Fibroblast of lung (primary cell): ENCODE measurements around the gene FYN. TPM values are rescaled to one million over a fixed set of nuclear protein-coding genes. Genes with fewer than 3 reads are reported as not detected.

ENCODE experiments used
- DNase-seq, 2 donors: peaks; one replicate each; pipeline versions ENCODE4 v3.0.0 to v3.0.0-alpha.2; 2010; ENCODE audit warnings: low read depth in 2 of 2
- H2AFZ ChIP-seq: 2 replicates; pipeline ENCODE4 v1.5.1; 2012; ENCODE audit warnings: low read length, control low read depth, inconsistent platforms
- H3K27ac ChIP-seq: 2 replicates; pipeline ENCODE4 v1.5.1; 2011; ENCODE audit warnings: low read length, control low read depth; ENCODE audit not compliant: insufficient read depth
- H3K27me3 ChIP-seq: 2 replicates; pipeline ENCODE4 v1.5.1; 2011; ENCODE audit warnings: mild to moderate bottlenecking, low read length; ENCODE audit not compliant: control insufficient read depth, insufficient read depth
- H3K36me3 ChIP-seq: 2 replicates; pipeline ENCODE4 v1.5.1; 2011; ENCODE audit warnings: low read length; ENCODE audit not compliant: control insufficient read depth, insufficient read depth
- H3K4me1 ChIP-seq: 2 replicates; pipeline ENCODE4 v1.5.1; 2011; ENCODE audit warnings: low read length; ENCODE audit not compliant: control insufficient read depth, insufficient read depth; ENCODE audit errors: extremely low read depth
- H3K4me2 ChIP-seq: 2 replicates; pipeline ENCODE4 v1.5.1; 2011; ENCODE audit warnings: low read length, control low read depth; ENCODE audit not compliant: insufficient read depth; ENCODE audit errors: extremely low read depth
- H3K4me3 ChIP-seq, 4 experiments: fragments of 200-600 bp in 1 of 4; sonication (generic) in 1 of 4; replicated peaks in 1 of 4; 2 replicates each; pipeline ENCODE4 v1.5.1; 2011 to 2016; ENCODE audit warnings: low read length in 4 of 4, low read depth in 3 of 4, mild to moderate bottlenecking in 3 of 4, control low read depth in 2 of 4, inconsistent platforms in 1 of 4, mixed read lengths in 1 of 4; ENCODE audit not compliant: insufficient read depth in 1 of 4; ENCODE audit errors: control extremely low read depth in 1 of 4
- H3K79me2 ChIP-seq: 2 replicates; pipeline ENCODE4 v1.5.1; 2012; ENCODE audit warnings: mild to moderate bottlenecking, low read length, inconsistent platforms; ENCODE audit not compliant: control insufficient read depth, insufficient read depth
- H3K9ac ChIP-seq: 2 replicates; pipeline ENCODE4 v1.5.1; 2011; ENCODE audit warnings: mild to moderate bottlenecking, low read length, control low read depth; ENCODE audit not compliant: insufficient read depth
- H3K9me3 ChIP-seq: 2 replicates; pipeline ENCODE4 v1.5.1; 2012; ENCODE audit warnings: low read depth, low read length; ENCODE audit not compliant: control insufficient read depth, insufficient read depth
- H4K20me1 ChIP-seq: 2 replicates; pipeline ENCODE4 v1.5.1; 2011; ENCODE audit warnings: low read length; ENCODE audit not compliant: control insufficient read depth, insufficient read depth; ENCODE audit errors: extremely low read depth
- CTCF ChIP-seq, 2 donors: IDR thresholded peaks in 1 of 2; conservative IDR thresholded peaks in 1 of 2; 1 replicate in 1 of 2; 2 replicates in 1 of 2; pipeline ENCODE4 v1.5.1; 2011 to 2012; ENCODE audit warnings: low read length in 2 of 2, control low read depth in 1 of 2, inconsistent platforms in 1 of 2, low read depth in 1 of 2, mild to moderate bottlenecking in 1 of 2
- EZH2 ChIP-seq: IDR thresholded peaks from 2 replicates; pipeline ENCODE4 v1.5.1; 2012; ENCODE audit warnings: low read length, control low read depth, mild to moderate bottlenecking; ENCODE audit errors: missing control alignments
- polyA plus RNA-seq, 2 donors: library from polyadenylated mRNA; depleted of rRNA in 1 of 2; stranded (reverse) in 1 of 2; unstranded in 1 of 2; fragments of >200 nt; gene quantifications; 2 replicates each; pipeline ENCODE4 v1.2.1, GENCODE V29; 2011 to 2012; ENCODE audit warnings: missing spikeins in 1 of 2
- total RNA-seq: library from RNA; depleted of rRNA; stranded (reverse); fragments of >200 nt; gene quantifications from 2 replicates; pipeline ENCODE4 v1.2.1, GENCODE V29; 2014

FYN gene
- total and polyA plus RNA-seq, 2 donors (not counting 1 experiment from before 2014, with no cell fraction given), result 64.7 TPM

GRCh38 chr6:111871207-111871606 is 2.0 kb downstream of the FYN start:
- Histone ChIP-seq H3K27ac (no peak overlapping the region), H3K79me2 (peaks cover 15% of the 10 kb centered on the region), H3K9ac (peak overlapping the region; percentile 11), H3K4me3 (peak overlapping the region; percentile 64 to 87 (median 72)), H4K20me1 (no peaks in the 10 kb centered on the region), H3K9me3 (no peaks in the 10 kb centered on the region), H3K36me3 (no peaks in the 10 kb centered on the region), H2AFZ (no peak overlapping the region), H3K27me3 (no peaks in the 10 kb centered on the region), H3K4me2 (peak overlapping the region; percentile 81), H3K4me1 (no peaks in the 10 kb centered on the region)
- no peak for TF ChIP-seq CTCF (conservative IDR thresholded peaks at IDR 0.05 in 1 of 2, IDR thresholded peaks at IDR 0.05 in 1 of 2; ENCODE audit: low read depth in 1 of 2, low read length in 2 of 2)
- TF ChIP-seq EZH2, result no peak
- no peak for DNase-seq

DNA sequence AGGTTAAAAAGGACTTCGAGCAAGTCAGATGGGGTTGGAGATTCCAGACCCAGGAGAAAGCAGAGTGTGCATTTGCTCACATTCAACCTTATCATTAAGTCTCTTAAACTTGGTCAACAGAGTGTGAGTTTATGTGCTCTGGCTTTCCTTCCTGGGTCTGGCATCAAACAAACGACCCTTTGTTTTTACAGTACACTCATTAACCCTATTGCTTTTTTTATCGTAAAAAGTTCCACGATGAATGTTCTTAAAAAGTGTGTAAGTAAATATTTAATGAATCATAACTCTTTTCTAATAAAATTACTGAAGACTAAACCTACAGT is 2.5 kb downstream of the FYN start:
- H4K20me1 ChIP-seq, result no peaks in the 10 kb centered on the region
- no peaks in the 10 kb centered on the region for H3K36me3 ChIP-seq
- TF ChIP-seq CTCF (conservative IDR thresholded peaks at IDR 0.05 in 1 of 2, IDR thresholded peaks at IDR 0.05 in 1 of 2; ENCODE audit: low read depth in 1 of 2, low read length in 2 of 2) (no peak), EZH2 (no peak)
- no peak overlapping the region for H3K4me2 ChIP-seq
- no peaks in the 10 kb centered on the region for H3K4me1 ChIP-seq
- no peaks in the 10 kb centered on the region for H3K27me3 ChIP-seq
- H3K79me2 ChIP-seq, result peaks cover 17% of the 10 kb centered on the region
- H3K9me3 ChIP-seq, result no peaks in the 10 kb centered on the region
- no peak overlapping the region for H3K27ac ChIP-seq
- no peak for DNase-seq
- H3K9ac ChIP-seq, result no peak overlapping the region
- no peak overlapping the region for H2AFZ ChIP-seq
- H3K4me3 ChIP-seq, result peak overlapping the region in 1 of 4 experiments; percentile 87

GRCh38 chr6:111870051-111870741 is 3.1 kb downstream of the FYN start:
- H4K20me1 ChIP-seq, result no peaks in the 10 kb centered on the region
- no peak overlapping the region for H3K4me2 ChIP-seq
- H3K9ac ChIP-seq, result no peak overlapping the region

More at GRCh38 chr6:111870051-111870741, 3.1 kb downstream of the FYN start:
- Histone ChIP-seq H3K27ac (no peak overlapping the region), H2AFZ (no peak overlapping the region), H3K27me3 (no peaks in the 10 kb centered on the region), H3K79me2 (peaks cover 17% of the 10 kb centered on the region), H3K9me3 (no peaks in the 10 kb centered on the region), H3K4me3 (no peak overlapping the region), H3K4me1 (no peaks in the 10 kb centered on the region), H3K36me3 (no peaks in the 10 kb centered on the region)
- no peak for TF ChIP-seq EZH2
- TF ChIP-seq CTCF (conservative IDR thresholded peaks at IDR 0.05 in 1 of 2, IDR thresholded peaks at IDR 0.05 in 1 of 2; ENCODE audit: low read depth in 1 of 2, low read length in 2 of 2), result no peak
- DNase-seq, result peak in 1 of 2 donors; percentile 16
